OCI-LY1 (cell line): ENCODE results near the gene ENPEP.

Experiments
- H2AFZ ChIP-seq: fragments of 200-600 bp; sonication (generic), shearing (Covaris generic); 2 replicates; pipeline ENCODE4 v1.6.0; 2014; ENCODE audit warnings: antibody characterized with exemption, mild to moderate bottlenecking, low read length
- H3F3A ChIP-seq: fragments of 200-600 bp; sonication (generic), shearing (Covaris generic); 2 replicates; pipeline ENCODE4 v1.6.0; 2014; ENCODE audit warnings: mild to moderate bottlenecking, antibody characterized with exemption, low read length, moderate library complexity; ENCODE audit not compliant: insufficient read depth
- H3K27ac ChIP-seq: fragments of 200-600 bp; sonication (generic); 2 replicates; pipeline ENCODE4 v1.5.1; 2014; ENCODE audit warnings: low read length, mixed run types, mild to moderate bottlenecking, low read depth; ENCODE audit not compliant: poor library complexity, severe bottlenecking
- H3K27me3 ChIP-seq: fragments of 200-600 bp; sonication (generic); 2 replicates; pipeline ENCODE4 v1.6.0; 2014; ENCODE audit warnings: antibody characterized with exemption, mild to moderate bottlenecking, low read length, moderate library complexity; ENCODE audit not compliant: insufficient read depth
- H3K36me3 ChIP-seq: fragments of 200-600 bp; sonication (generic); 2 replicates; pipeline ENCODE4 v1.6.1; 2014; ENCODE audit warnings: mild to moderate bottlenecking, antibody characterized with exemption, low read length, moderate library complexity, mixed read lengths; ENCODE audit not compliant: insufficient read depth
- H3K4me1 ChIP-seq: fragments of 200-600 bp; sonication (generic); 2 replicates; pipeline ENCODE4 v1.5.1; 2014; ENCODE audit warnings: mild to moderate bottlenecking, low read length, moderate library complexity; ENCODE audit not compliant: insufficient read depth, severe bottlenecking
- H3K4me2 ChIP-seq: fragments of 200-600 bp; sonication (generic), shearing (Covaris generic); 2 replicates; pipeline ENCODE4 v1.6.1; 2014; ENCODE audit warnings: low read length
- H3K4me3 ChIP-seq: fragments of 200-600 bp; sonication (generic); 2 replicates; pipeline ENCODE4 v1.5.1; 2014; ENCODE audit warnings: low read length, low read depth, mild to moderate bottlenecking, mixed read lengths; ENCODE audit not compliant: poor library complexity, severe bottlenecking
- H3K79me2 ChIP-seq: fragments of 200-600 bp; shearing (Covaris generic); 2 replicates; pipeline ENCODE4 v1.6.1; 2016; ENCODE audit warnings: mixed run types, low read length, mixed read lengths; ENCODE audit not compliant: insufficient read depth
- H3K9ac ChIP-seq: fragments of 200-600 bp; sonication (generic), shearing (Covaris generic); 2 replicates; pipeline ENCODE4 v1.6.1; 2014; ENCODE audit warnings: mild to moderate bottlenecking, low read length, mixed read lengths
- H3K9me2 ChIP-seq: fragments of 200-600 bp; sonication (generic), shearing (Covaris generic); 2 replicates; pipeline ENCODE4 v1.6.1; 2014; ENCODE audit warnings: low read depth, mild to moderate bottlenecking, low read length, mixed read lengths
- H3K9me3 ChIP-seq: fragments of 200-600 bp; shearing (Covaris generic); 2 replicates; pipeline ENCODE4 v1.6.1; 2014; ENCODE audit warnings: low read length, mixed read lengths
- H4K20me1 ChIP-seq: fragments of 200-600 bp; sonication (generic), shearing (Covaris generic); 2 replicates; pipeline ENCODE4 v1.6.0; 2016; ENCODE audit warnings: mild to moderate bottlenecking, low read length; ENCODE audit not compliant: insufficient read depth
- CTCF ChIP-seq: fragments of 200-600 bp; sonication (generic), shearing (Covaris generic); IDR thresholded peaks from 2 replicates; pipeline ENCODE4 v1.5.1; 2017; ENCODE audit warnings: mild to moderate bottlenecking, antibody characterized with exemption, low read length, moderate library complexity, mixed read lengths
- EZH2 ChIP-seq: fragments of 200-600 bp; sonication (generic), shearing (Covaris generic); IDR thresholded peaks from 2 replicates; pipeline ENCODE4 v1.8.0; 2017; ENCODE audit warnings: borderline replicate concordance, mixed run types, mild to moderate bottlenecking, antibody characterized with exemption, low read length, moderate library complexity, mixed read lengths

The ENPEP gene

GRCh38 chr4:110526589-110526988, 50.6 kb downstream of the ENPEP start:
- no peaks in the 10 kb centered on the region for H3K9me2 ChIP-seq
- no peaks in the 10 kb centered on the region for H3F3A ChIP-seq
- no peaks in the 10 kb centered on the region for H3K79me2 ChIP-seq
- H3K4me3 ChIP-seq = no peak overlapping the region
- H2AFZ ChIP-seq = no peak overlapping the region
- no peak overlapping the region for H3K4me2 ChIP-seq
- H3K27ac ChIP-seq = no peak overlapping the region
- no peaks in the 10 kb centered on the region for H4K20me1 ChIP-seq
- no peaks in the 10 kb centered on the region for H3K4me1 ChIP-seq
- H3K9me3 ChIP-seq = no peaks in the 10 kb centered on the region
- no peak for TF ChIP-seq CTCF
- TF ChIP-seq EZH2 = no peak
- H3K36me3 ChIP-seq = no peaks in the 10 kb centered on the region
- H3K9ac ChIP-seq = no peak overlapping the region
- no peaks in the 10 kb centered on the region for H3K27me3 ChIP-seq

- Histone ChIP-seq H3K27me3 (no peaks in the 10 kb centered on the region), H3F3A (no peaks in the 10 kb centered on the region), H3K27ac (no peak overlapping the region), H2AFZ (no peak overlapping the region), H3K9ac (no peak overlapping the region), H3K79me2 (no peaks in the 10 kb centered on the region), H3K9me3 (no peaks in the 10 kb centered on the region), H3K36me3 (no peaks in the 10 kb centered on the region), H3K4me3 (no peak overlapping the region), H3K9me2 (no peaks in the 10 kb centered on the region), H4K20me1 (no peaks in the 10 kb centered on the region), H3K4me2 (no peak overlapping the region), H3K4me1 (no peaks in the 10 kb centered on the region)
- no peak for TF ChIP-seq EZH2
Observed at GRCh38 chr4:110527156-110527555, 51.2 kb downstream of the ENPEP start.

- Histone ChIP-seq H2AFZ (no peak overlapping the region), H3K4me3 (no peak overlapping the region), H3K36me3 (no peaks in the 10 kb centered on the region), H3K4me2 (no peak overlapping the region), H3K9me3 (no peaks in the 10 kb centered on the region), H3K9me2 (no peaks in the 10 kb centered on the region), H3K4me1 (no peaks in the 10 kb centered on the region), H3K27ac (no peak overlapping the region), H3K9ac (no peak overlapping the region), H3F3A (no peaks in the 10 kb centered on the region), H3K27me3 (no peaks in the 10 kb centered on the region), H3K79me2 (no peaks in the 10 kb centered on the region), H4K20me1 (no peaks in the 10 kb centered on the region)
- TF ChIP-seq CTCF (no peak), EZH2 (no peak)
Observed at GRCh38 chr4:110532901-110533589, 57.1 kb downstream of the ENPEP start.

- TF ChIP-seq CTCF = no peak
- TF ChIP-seq EZH2 = no peak
- H3K27me3 ChIP-seq = no peaks in the 10 kb centered on the region
- no peak overlapping the region for H2AFZ ChIP-seq
- H3K27ac ChIP-seq = no peak overlapping the region
- no peaks in the 10 kb centered on the region for H3K9me3 ChIP-seq
- H3F3A ChIP-seq = no peaks in the 10 kb centered on the region
- H3K9ac ChIP-seq = no peak overlapping the region
- H3K4me3 ChIP-seq = no peak overlapping the region
- no peaks in the 10 kb centered on the region for H3K9me2 ChIP-seq
- no peaks in the 10 kb centered on the region for H4K20me1 ChIP-seq
- no peaks in the 10 kb centered on the region for H3K79me2 ChIP-seq
- no peak overlapping the region for H3K4me2 ChIP-seq
- H3K4me1 ChIP-seq = no peaks in the 10 kb centered on the region
- no peaks in the 10 kb centered on the region for H3K36me3 ChIP-seq
Observed at GRCh38 chr4:110533590-110533910, 57.6 kb downstream of the ENPEP start.
